GM12801 (cell line): ENCODE data around the gene PPM1G.

Source experiments
- CTCF ChIP-seq: IDR thresholded peaks from one replicate; pipeline ENCODE4 v1.5.1; 2011; ENCODE audit warnings: control low read depth; ENCODE audit not compliant: insufficient read length; ENCODE audit errors: extremely low read depth

Gene PPM1G

GRCh38 chr2:27380626-27381545 lies 28.5 kb downstream of the PPM1G start, which contains the start of gene ZNF513:
TSS of gene ZNF513 (minus strand) at chr2:27380734. CDS start at chr2:27380526, 208 bp downstream.
- no peak for TF ChIP-seq CTCF

GRCh38 chr2:27379836-27380625 lies 29.4 kb downstream of the PPM1G start:
- TF ChIP-seq CTCF, result no peak

DNA sequence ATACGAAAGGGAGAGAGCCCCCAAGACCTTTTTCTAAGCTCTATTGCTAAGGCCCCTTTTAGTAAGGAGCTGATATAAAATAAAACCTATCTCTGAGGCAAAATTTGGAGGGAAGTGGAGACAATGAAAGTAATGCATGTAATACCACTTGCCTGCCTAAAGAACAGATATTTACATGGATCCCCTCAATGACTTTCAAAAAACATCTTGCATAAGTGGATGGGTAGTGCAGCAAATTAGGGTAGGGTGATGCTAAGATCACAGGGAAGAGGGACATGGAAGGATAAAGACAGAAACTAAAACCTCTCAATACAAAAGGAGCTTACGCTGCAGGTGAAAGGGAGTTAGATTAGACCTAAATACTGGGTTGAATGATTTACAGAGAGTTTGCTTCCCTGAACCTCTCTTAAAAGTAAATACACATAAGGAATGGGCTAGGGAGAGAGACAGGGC lies 30.0 kb downstream of the PPM1G start:
- no peak for TF ChIP-seq CTCF

- TF ChIP-seq CTCF, result no peak
These were observed 30.5 kb downstream of the PPM1G start for GRCh38 chr2:27378809-27379290.

- no peak for TF ChIP-seq CTCF
These were observed 31.1 kb downstream of the PPM1G start for GRCh38 chr2:27378096-27378808.

GRCh38 chr2:27377618-27378095 lies 31.7 kb downstream of the PPM1G start:
- no peak for TF ChIP-seq CTCF
